GM12878 (cell line): ENCODE measurements around the gene LCN1. TPM values are rescaled to one million over a fixed set of nuclear protein-coding genes. Genes with fewer than 3 reads are reported as not detected.

ENCODE experiments used
- ATAC-seq: fragments of 200-7000 bp; cut with Tn5 transposase; 3 replicates; pipeline ENCODE4 v1.9.1; 2020; ENCODE audit warnings: mild to moderate bottlenecking, moderate library complexity
- BruUV-seq: library from RNA; stranded (reverse); fragments of 400-500 nt; replicated peaks from 2 replicates; lab custom pipeline; 2021; lab: Mats Ljungman, UMichigan
- CTCF ChIA-PET: fragments of 300-600 bp; sonication (Branson Sonifier 250); formaldehyde crosslinking; extraction: SDS; loops from one replicate; lab custom pipeline; 2021; ENCODE audit warnings: inconsistent platforms; lab: Yijun Ruan, JAX
- POLR2A ChIA-PET: fragments of 350-600 bp; formaldehyde crosslinking; extraction: SDS; loops from one replicate; lab custom pipeline; 2021; ENCODE audit warnings: inconsistent platforms; lab: Charles Lee
- RAD21 ChIA-PET: fragments of 300-600 bp; sonication (Branson Sonifier 250); formaldehyde crosslinking; loops from one replicate; lab custom pipeline; 2023; ENCODE audit warnings: antibody characterized with exemption; ENCODE audit not compliant: unreplicated experiment; lab: Charles Lee
- SMC1A ChIA-PET: fragments of 300-600 bp; sonication (Branson Sonifier 250); formaldehyde crosslinking; loops from one replicate; lab custom pipeline; 2023; ENCODE audit not compliant: unreplicated experiment, uncharacterized antibody; lab: Charles Lee
- DNase-seq: peaks from one replicate; pipeline ENCODE4 v3.0.0-alpha.2; 2011; ENCODE audit warnings: low read depth, low spot score
- FAIRE-seq: peaks from 3 replicates; lab custom pipeline; 2011; peaks lifted over from hg19 to GRCh38; lab: Jason Lieb, UNC
- H2AFZ ChIP-seq: 2 replicates; pipeline ENCODE4 v1.6.0; 2011; ENCODE audit warnings: low read depth, low read length, control low read depth; ENCODE audit not compliant: control insufficient read depth
- H3K27ac ChIP-seq: 2 replicates; pipeline ENCODE4 v1.5.1; 2011; ENCODE audit warnings: control low read depth; ENCODE audit not compliant: control insufficient read depth, insufficient read depth
- H3K27me3 ChIP-seq, 2 experiments: replicated peaks in 1 of 2; 2 replicates each; pipeline versions ENCODE4 v1.6.0 to v1.6.1; 2011; ENCODE audit warnings: low read length in 1 of 2; ENCODE audit not compliant: control insufficient read depth in 2 of 2, insufficient read depth in 2 of 2
- H3K36me3 ChIP-seq, 2 experiments: 2 replicates each; pipeline ENCODE4 v1.5.1; 2011; ENCODE audit warnings: low read length in 1 of 2; ENCODE audit not compliant: control insufficient read depth in 2 of 2, insufficient read depth in 2 of 2
- H3K4me1 ChIP-seq: 2 replicates; pipeline ENCODE4 v1.6.1; 2011; ENCODE audit warnings: mild to moderate bottlenecking, low read length, moderate library complexity, mixed read lengths; ENCODE audit not compliant: control insufficient read depth, insufficient read depth
- H3K4me2 ChIP-seq: 2 replicates; pipeline ENCODE4 v1.6.0; 2011; ENCODE audit warnings: control low read depth; ENCODE audit not compliant: control insufficient read depth, insufficient read depth
- H3K4me3 ChIP-seq: fragments of 200-600 bp; sonication (generic); 2 replicates; pipeline ENCODE4 v1.5.1; 2016
- H3K79me2 ChIP-seq: 2 replicates; pipeline ENCODE4 v1.6.0; 2011; ENCODE audit warnings: low read length; ENCODE audit not compliant: control insufficient read depth, insufficient read depth
- H3K9ac ChIP-seq: 2 replicates; pipeline ENCODE4 v1.8.0; 2011; ENCODE audit warnings: low read length, control low read depth, mixed read lengths; ENCODE audit not compliant: control insufficient read depth, insufficient read depth
- H3K9me3 ChIP-seq: replicated peaks from 3 replicates; pipeline ENCODE4 v1.5.1; 2011; ENCODE audit warnings: mild to moderate bottlenecking, low read length; ENCODE audit not compliant: control insufficient read depth, insufficient read depth
- H4K20me1 ChIP-seq: 2 replicates; pipeline ENCODE4 v1.6.0; 2011; ENCODE audit not compliant: control insufficient read depth, insufficient read depth
- CBFB ChIP-seq: IDR thresholded peaks from 2 replicates; pipeline ENCODE4 v1.6.1; 2016; ENCODE audit warnings: antibody characterized with exemption, low read depth
- EED ChIP-seq: sonication (generic); IDR thresholded peaks from 2 replicates; pipeline ENCODE4 v1.6.1; 2016; ENCODE audit warnings: antibody characterized with exemption, low read depth
- GABPA ChIP-seq: IDR thresholded peaks from 2 replicates; pipeline ENCODE4 v1.6.1; 2014; ENCODE audit warnings: antibody characterized with exemption, low read depth, mild to moderate bottlenecking, inconsistent platforms
- LARP7 ChIP-seq: fragments of 450-650 bp; IDR thresholded peaks from 2 replicates; pipeline ENCODE4 v1.6.1; 2017; ENCODE audit warnings: mild to moderate bottlenecking
- MTA3 ChIP-seq: IDR thresholded peaks from 2 replicates; pipeline ENCODE4 v1.6.1; 2012; ENCODE audit warnings: low read length, inconsistent platforms, borderline replicate concordance
- NRF1 ChIP-seq: conservative IDR thresholded peaks from 2 replicates; pipeline ENCODE4 v1.6.1; 2011; ENCODE audit warnings: mild to moderate bottlenecking, low read depth, low read length, improper control_type of control experiment
- SMAD1 ChIP-seq: fragments of 450-650 bp; IDR thresholded peaks from 2 replicates; pipeline ENCODE4 v1.6.1; 2018; ENCODE audit warnings: mild to moderate bottlenecking, low read depth; ENCODE audit not compliant: partially characterized antibody
- SMAD5 ChIP-seq: IDR thresholded peaks from 2 replicates; pipeline ENCODE4 v1.6.1; 2016; ENCODE audit warnings: antibody characterized with exemption, low read depth
- SPI1 ChIP-seq: IDR thresholded peaks from 2 replicates; pipeline ENCODE4 v1.6.1; 2011; ENCODE audit warnings: low read depth, mild to moderate bottlenecking, low read length, moderate library complexity, borderline replicate concordance; ENCODE audit not compliant: insufficient read depth
- YBX1 ChIP-seq: fragments of 450-650 bp; IDR thresholded peaks from 2 replicates; pipeline ENCODE4 v1.6.1; 2016; ENCODE audit warnings: antibody characterized with exemption
- ZNF622 ChIP-seq: fragments of 450-650 bp; IDR thresholded peaks from 2 replicates; pipeline ENCODE4 v1.6.1; 2017; ENCODE audit warnings: mild to moderate bottlenecking, inconsistent platforms
- ZZZ3 ChIP-seq: IDR thresholded peaks from 2 replicates; pipeline ENCODE4 v1.6.1; 2011; ENCODE audit warnings: low read depth; ENCODE audit not compliant: control insufficient read depth, insufficient read length
- WGBS: methylation state at CpG from one replicate; pipeline ENCODE4 v1.1.6; 2016; ENCODE audit warnings: low lambda C conversion rate; ENCODE audit not compliant: insufficient replicate concordance, insufficient coverage; ENCODE audit errors: missing lambda C conversion rate; 5-methylcytosine and 5-hydroxymethylcytosine counted together
- in situ Hi-C: fragments of 300-500 bp; cut with MboI; formaldehyde crosslinking; loops from 9 replicates; pipeline ENCODE4 v1.14.3; 2018; ENCODE audit warnings: mixed read lengths
- intact Hi-C: fragments of 100-400 bp; cut with micrococcal nuclease; formaldehyde crosslinking; loops from one replicate; pipeline ENCODE4 v1.14.2; 2022; ENCODE audit not compliant: unreplicated experiment
- polyA plus RNA-seq, 11 experiments: library from polyadenylated mRNA; depleted of rRNA in 4 of 11; unstranded in 6 of 11; stranded (reverse) in 5 of 11; fragments of >200 nt; fragmentation: Nextera tagmentation in 4 of 11; fragmentation: Illumina TruSeq in 1 of 11; extraction: Ambion mirVana in 4 of 11; extraction: Trizol in 1 of 11; gene quantifications; 1 replicate in 1 of 11; 2 replicates in 10 of 11; pipeline versions ENCODE4 v1.2.1 to v1.2.3, GENCODE V29; 2011 to 2016; ENCODE audit warnings: inconsistent platforms in 2 of 11, missing spikeins in 2 of 11, low read depth in 1 of 11
- total RNA-seq, 4 experiments: library from RNA; depleted of rRNA in 3 of 4; stranded (reverse); fragments of >200 nt in 3 of 4; fragmentation: Illumina TruSeq in 1 of 4; extraction: Trizol in 1 of 4; gene quantifications; 2 replicates each; pipeline versions ENCODE4 v1.2.1 to v1.2.3, GENCODE V29; 2013 to 2021
- TF ChIP-seq, protein P1 (sequence below): fragments of 450-650 bp; IDR thresholded peaks from 2 replicates; pipeline ENCODE4 v1.6.1; 2017; ENCODE audit warnings: low read depth, mild to moderate bottlenecking, moderate library complexity
- TF ChIP-seq, protein P2 (sequence below): fragments of 450-650 bp; IDR thresholded peaks from 2 replicates; pipeline ENCODE4 v1.6.1; 2017; ENCODE audit warnings: mild to moderate bottlenecking, low read depth, inconsistent platforms; ENCODE audit not compliant: poor library complexity, severe bottlenecking
- TF ChIP-seq, protein P3 (sequence below): IDR thresholded peaks from 2 replicates; pipeline ENCODE4 v1.6.1; 2012; ENCODE audit warnings: low read depth, low read length, improper control_type of control experiment
- TF ChIP-seq, protein P4 (sequence below): fragments of 150-350 bp; IDR thresholded peaks from 2 replicates; pipeline ENCODE4 v1.6.1; 2014; ENCODE audit warnings: mild to moderate bottlenecking, low read depth, low read length

LCN1 gene
- total and polyA plus RNA-seq, 10 of the 15 experiments (the other 5 are each of a cell fraction or from before 2014, with no cell fraction given) = not detected

DNA sequence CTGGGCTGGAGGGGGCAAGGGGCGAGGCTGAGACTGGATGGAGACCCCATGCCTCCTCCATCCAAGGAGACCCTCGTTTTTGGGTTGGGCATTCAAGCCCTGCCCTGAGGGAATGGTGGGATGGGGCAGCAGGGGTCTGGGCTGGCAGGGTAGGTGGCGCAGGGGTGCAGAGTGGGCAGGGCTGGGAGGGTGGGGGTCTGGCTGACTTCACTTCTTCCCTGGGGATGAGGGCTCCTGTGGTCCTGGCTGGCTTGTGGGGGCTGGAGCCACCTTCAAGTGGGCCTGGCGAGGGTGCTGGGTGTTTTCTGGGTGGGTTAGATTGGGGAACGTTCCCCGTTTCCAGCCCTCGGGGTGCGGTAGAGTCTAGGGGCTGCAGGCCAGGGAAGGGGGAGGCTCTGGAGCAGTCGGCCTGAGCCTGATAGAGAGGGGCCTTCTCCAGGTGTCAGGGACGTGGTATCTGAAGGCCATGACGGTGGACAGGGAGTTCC, 412 bp downstream of the LCN1 start:
- no peaks in the 10 kb centered on the region for H3K79me2 ChIP-seq
- no peak overlapping the region for H3K4me3 ChIP-seq
- no peak overlapping the region for H3K4me2 ChIP-seq
- ChIA-PET CTCF (no interaction called here), POLR2A (no interaction called here), SMC1A (no interaction called here), RAD21 (no interaction called here)
- in situ Hi-C loops (no loop called here), intact Hi-C loops (no loop called here)
- H3K9ac ChIP-seq = no peak overlapping the region
- no peaks in the 10 kb centered on the region for H3K9me3 ChIP-seq
- BruUV-seq = no TSS peak
- no peak for DNase-seq
- no peaks in the 10 kb centered on the region for H4K20me1 ChIP-seq
- no peaks in the 10 kb centered on the region for H3K4me1 ChIP-seq
- no peaks in the 10 kb centered on the region for H3K36me3 ChIP-seq
- H2AFZ ChIP-seq = no peak overlapping the region
- TF ChIP-seq ZZZ3 (no peak), NRF1 (no peak), SMAD5 (no peak), CBFB (no peak), GABPA (no peak), YBX1 (no peak), EED (no peak), SMAD1 (no peak), LARP7 (no peak), MTA3 (no peak), SPI1 (no peak), ZNF622 (no peak)
- TF ChIP-seq, protein P1, sequence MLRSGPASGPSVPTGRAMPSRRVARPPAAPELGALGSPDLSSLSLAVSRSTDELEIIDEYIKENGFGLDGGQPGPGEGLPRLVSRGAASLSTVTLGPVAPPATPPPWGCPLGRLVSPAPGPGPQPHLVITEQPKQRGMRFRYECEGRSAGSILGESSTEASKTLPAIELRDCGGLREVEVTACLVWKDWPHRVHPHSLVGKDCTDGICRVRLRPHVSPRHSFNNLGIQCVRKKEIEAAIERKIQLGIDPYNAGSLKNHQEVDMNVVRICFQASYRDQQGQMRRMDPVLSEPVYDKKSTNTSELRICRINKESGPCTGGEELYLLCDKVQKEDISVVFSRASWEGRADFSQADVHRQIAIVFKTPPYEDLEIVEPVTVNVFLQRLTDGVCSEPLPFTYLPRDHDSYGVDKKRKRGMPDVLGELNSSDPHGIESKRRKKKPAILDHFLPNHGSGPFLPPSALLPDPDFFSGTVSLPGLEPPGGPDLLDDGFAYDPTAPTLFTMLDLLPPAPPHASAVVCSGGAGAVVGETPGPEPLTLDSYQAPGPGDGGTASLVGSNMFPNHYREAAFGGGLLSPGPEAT = no peak
- TF ChIP-seq, protein P2, sequence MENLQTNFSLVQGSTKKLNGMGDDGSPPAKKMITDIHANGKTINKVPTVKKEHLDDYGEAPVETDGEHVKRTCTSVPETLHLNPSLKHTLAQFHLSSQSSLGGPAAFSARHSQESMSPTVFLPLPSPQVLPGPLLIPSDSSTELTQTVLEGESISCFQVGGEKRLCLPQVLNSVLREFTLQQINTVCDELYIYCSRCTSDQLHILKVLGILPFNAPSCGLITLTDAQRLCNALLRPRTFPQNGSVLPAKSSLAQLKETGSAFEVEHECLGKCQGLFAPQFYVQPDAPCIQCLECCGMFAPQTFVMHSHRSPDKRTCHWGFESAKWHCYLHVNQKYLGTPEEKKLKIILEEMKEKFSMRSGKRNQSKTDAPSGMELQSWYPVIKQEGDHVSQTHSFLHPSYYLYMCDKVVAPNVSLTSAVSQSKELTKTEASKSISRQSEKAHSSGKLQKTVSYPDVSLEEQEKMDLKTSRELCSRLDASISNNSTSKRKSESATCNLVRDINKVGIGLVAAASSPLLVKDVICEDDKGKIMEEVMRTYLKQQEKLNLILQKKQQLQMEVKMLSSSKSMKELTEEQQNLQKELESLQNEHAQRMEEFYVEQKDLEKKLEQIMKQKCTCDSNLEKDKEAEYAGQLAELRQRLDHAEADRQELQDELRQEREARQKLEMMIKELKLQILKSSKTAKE = no peak
- TF ChIP-seq, protein P3, sequence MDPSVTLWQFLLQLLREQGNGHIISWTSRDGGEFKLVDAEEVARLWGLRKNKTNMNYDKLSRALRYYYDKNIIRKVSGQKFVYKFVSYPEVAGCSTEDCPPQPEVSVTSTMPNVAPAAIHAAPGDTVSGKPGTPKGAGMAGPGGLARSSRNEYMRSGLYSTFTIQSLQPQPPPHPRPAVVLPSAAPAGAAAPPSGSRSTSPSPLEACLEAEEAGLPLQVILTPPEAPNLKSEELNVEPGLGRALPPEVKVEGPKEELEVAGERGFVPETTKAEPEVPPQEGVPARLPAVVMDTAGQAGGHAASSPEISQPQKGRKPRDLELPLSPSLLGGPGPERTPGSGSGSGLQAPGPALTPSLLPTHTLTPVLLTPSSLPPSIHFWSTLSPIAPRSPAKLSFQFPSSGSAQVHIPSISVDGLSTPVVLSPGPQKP = no peak
- TF ChIP-seq, protein P4, sequence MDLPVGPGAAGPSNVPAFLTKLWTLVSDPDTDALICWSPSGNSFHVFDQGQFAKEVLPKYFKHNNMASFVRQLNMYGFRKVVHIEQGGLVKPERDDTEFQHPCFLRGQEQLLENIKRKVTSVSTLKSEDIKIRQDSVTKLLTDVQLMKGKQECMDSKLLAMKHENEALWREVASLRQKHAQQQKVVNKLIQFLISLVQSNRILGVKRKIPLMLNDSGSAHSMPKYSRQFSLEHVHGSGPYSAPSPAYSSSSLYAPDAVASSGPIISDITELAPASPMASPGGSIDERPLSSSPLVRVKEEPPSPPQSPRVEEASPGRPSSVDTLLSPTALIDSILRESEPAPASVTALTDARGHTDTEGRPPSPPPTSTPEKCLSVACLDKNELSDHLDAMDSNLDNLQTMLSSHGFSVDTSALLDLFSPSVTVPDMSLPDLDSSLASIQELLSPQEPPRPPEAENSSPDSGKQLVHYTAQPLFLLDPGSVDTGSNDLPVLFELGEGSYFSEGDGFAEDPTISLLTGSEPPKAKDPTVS = no peak
- no peaks in the 10 kb centered on the region for H3K27me3 ChIP-seq
- 35% methylated on average over 9 of the region's 11 CpGs for WGBS
- no peak for ATAC-seq
- no peak overlapping the region for H3K27ac ChIP-seq
- FAIRE-seq = no peak
